ENCODE results near the gene OR2T6.
"Not testable (repeated sequence)": the region's sequence is repeated elsewhere in the genome, so short reads cannot be mapped to it uniquely, and the experiment has no call there.

The OR2T6 gene, protein sequence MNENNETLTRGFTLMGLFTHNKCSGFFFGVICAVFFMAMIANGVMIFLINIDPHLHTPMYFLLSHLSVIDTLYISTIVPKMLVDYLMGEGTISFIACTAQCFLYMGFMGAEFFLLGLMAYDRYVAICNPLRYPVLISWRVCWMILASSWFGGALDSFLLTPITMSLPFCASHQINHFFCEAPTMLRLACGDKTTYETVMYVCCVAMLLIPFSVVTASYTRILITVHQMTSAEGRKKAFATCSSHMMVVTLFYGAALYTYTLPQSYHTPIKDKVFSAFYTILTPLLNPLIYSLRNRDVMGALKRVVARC

DNA sequence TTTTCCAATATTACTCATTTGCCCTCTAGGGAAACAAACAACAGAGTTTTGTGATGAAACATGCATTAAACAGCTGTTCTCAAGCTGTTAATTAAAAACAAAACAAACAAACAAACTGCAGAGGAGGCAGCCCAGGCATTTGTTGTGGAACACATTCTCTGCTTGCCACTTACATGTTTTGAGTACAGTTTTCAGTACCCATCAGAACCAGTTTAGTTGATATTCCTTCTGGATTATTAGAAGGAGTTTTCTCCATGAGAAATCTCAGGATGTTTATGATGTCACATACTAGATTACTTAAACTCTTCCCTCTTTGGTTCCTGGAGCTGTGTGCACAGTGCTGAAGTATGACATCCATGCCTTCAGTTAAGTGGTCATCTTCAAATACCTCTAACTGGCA is at the start of gene OR2T6:
Gene OR2T6, plus strand, starts transcription at position 301 of the 400 bp plus-strand sequence. CDS start 11,863 bp downstream, outside the sequence.
- DNase-seq: no peak

DNA sequence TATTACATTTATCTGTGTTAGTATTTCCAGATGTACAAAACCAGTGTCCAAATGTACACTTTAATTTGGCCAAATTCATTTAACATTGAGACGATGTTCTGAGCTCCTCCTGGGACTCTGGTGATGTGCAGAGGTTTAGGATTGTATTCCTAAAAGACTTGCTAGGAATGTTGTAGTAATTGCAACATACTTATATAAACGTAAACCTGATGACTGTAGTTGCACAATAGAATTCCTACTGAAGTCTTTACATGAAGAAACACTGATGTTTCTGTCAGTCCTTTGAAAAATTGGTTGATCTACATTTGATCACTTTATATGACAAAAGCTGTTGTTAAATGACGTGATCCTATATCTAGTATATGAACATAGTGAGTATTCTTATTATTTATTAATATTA is 32.1 kb upstream of the OR2T6 start:
- no peak for DNase-seq

DNA sequence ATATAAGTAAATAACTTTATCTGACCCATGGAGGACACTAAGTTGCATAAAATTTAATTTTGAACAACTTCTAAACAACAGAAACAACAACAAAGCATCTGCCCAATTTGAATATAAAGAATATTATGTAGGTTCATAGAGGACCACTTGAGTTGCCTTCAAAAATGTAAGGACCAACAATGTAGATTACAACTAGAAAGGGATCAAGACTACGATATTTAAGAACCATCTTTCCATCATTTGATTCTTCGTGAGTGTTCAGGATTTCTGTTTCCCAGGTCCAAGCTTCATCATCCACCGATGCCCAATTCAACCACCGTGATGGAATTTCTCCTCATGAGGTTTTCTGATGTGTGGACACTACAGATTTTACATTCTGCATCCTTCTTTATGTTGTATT is 27.1 kb upstream of the OR2T6 start, which contains the start of gene OR14C36:
Gene OR14C36, plus strand, starts transcription at position 301 of the 400 bp plus-strand sequence. Its CDS starts 0 bp downstream, at position 301.
- DNase-seq: no peak

DNA sequence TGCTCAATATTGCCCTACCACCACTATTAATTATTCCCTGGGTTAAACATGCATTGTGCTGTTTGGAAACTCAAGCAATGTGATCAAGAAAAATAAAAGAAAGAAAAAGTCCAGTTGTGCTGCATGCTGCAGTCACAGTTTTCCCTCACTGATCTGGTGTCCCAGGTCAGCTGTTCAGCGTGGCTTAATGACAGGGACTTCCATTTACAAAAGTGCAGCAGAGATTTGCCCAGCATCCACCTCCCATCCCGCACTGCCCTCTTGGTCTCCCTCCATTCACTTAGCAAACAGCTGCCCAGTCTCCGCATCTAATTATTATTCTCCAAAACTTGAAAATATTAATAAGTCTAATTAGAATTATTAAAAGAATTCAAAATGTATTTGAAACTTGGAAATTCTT is 16.1 kb upstream of the OR2T6 start:
- DNase-seq: no peak

DNA sequence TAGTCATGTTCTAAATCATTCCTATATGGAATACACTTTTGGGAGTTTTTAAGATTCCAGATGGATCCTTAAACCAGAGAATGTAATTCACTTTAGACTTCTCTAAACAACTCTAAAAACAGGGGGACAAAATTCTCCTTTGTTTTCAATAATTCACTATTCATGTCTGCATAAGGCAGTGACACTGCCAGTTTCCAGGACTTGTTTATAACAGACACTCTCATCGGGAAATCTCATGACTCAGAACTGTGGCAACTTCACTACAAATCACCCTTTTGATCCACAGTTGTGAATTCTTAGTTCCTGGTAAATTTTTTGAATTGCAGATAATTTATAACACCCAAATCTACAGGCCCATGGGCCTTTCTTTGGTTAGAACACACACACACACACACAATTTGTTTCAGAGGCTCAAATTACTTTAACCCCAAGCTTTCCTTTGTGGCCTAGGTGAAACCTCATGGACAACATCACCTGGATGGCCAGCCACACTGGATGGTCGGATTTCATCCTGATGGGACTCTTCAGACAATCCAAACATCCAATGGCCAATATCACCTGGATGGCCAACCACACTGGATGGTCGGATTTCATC is 14.3 kb upstream of the OR2T6 start, which contains the start of gene OR2T4:
Gene OR2T4, plus strand, starts transcription at position 545 of the 595 bp plus-strand sequence. Its CDS starts 0 bp downstream, at position 545.
- DNase-seq: no peak

DNA sequence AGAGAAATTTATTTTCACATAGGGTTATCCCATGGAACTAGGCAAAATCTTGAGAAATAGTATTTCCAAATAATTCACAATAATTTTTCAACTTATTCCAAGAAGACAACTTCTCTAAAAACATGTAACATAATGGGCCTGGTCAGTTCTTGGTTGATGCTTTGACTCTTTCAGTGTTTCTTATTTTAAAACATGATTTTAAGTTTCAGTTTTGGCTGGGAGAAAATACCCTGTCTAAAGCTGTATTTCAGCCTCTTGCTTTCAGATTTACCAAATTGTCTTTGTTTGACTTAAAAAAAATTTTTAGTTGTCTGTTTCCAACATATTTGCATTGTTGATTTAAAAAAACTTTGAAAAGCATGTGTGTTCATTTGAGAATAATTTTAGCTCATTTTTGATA is 8.9 kb upstream of the OR2T6 start:
- no peak for DNase-seq

DNA sequence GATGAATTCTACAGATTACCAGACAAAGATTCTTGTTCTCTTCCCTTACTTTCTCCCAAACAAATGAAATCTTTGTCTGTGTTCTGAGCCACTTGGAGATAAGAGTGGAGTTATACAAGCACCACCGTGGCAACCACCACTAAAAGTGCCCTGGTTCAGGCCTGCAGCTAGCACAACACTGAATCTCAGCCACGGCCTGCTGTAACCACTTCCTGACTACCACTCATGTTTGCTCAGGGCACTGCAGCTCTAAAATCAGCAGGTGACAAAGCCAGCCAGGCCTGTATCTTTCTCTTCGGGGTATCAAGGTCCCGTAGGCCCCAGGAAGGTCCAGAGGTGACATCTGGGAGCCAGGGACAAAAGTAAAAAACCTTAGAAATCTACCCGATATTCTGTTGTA is 3.2 kb upstream of the OR2T6 start:
- no peak for DNase-seq

DNA sequence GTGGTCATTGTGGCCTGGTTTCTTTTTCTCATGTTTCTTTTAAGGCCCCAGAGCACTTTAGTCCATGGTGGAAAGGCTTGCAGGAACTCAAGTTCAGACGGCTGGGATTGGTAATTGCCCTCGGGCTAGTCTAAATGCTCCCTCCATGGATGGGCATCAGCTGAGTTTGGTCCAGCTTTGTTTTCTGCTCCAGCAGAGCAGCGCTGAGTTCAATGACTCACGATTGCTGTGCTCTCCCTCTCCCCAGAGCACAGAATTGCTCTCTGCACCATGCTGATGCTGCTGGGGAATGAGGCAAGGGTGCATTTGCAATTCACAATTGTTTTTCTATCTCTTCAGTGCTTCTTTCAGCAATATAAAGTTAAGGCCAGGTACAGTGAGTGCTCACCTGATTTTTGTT is 1.8 kb upstream of the OR2T6 start:
- DNase-seq: no peak

DNA sequence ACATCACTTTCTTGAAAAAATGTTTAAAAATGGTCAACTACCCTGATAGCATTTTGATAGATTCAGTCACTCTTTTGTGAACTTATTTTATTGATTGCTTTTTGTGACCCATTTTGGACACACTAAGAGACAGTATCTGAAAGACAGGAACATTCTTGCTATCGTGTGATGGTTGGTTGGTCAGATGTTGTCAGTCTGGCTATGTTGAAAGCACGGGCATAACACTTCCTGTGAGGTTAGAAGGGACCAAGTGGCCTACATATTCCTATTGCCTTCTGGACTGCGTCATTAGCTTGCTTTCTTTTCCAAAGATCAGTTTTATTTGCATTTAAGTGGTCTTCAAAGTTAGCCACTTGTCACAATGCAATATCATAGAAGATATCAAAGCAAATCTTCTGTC is 1.4 kb downstream of the OR2T6 start:
- DNase-seq: no peak

DNA sequence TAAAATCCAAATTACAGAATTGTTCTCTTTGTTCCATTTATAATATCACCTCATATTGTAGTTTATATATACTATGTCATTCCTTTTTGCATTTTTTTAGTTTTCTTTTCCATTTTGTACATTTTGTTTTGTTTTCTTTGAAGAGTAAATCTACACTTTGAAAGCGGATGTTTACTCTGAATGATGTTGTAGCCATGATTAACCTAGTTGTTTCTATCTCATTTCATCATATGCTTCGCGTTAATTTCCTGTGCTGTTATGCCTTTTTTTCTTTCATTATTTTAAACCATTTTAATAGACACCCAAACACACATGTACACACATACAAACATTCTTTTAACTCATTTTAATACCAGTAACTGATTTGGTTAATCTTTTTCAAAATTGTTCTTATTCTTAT is 5.3 kb downstream of the OR2T6 start:
- DNase-seq: no peak

DNA sequence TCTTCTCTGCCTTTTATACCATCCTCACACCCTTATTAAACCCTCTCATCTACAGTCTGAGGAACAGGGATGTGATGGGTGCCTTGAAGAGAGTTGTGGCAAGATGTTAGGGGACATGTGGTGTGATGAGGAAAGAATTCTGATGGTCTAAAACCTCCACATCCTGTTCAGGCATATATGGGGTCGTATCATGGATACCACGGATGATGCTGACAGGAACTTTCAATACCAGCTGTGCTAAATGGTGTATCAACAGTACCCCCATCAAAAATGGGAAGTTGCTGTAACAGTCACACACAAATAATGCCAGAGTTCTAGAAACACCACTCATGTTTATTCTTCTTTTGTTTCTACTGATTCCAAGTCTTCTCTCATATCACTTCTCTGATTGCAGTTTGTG is 12.9 kb downstream of the OR2T6 start:
- no peak for DNase-seq

DNA sequence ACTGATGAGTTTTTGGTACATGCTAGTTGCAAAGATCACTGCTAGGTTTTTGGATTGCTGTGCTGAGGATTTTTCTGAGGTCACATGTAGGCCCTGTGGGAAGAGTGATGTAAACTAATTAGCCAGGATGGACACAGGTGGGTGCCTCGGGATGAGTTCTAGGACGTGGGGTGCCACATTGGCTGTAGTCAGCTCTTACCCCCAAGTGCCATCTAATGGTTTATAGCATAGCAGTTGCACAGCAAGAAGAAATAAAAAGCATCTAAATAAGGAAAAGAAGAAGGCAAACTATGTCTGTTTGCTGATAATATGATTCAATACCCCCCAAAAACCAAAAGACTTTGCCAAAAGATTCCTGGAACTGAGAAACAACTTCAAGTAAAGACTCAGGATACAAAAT is 17.5 kb downstream of the OR2T6 start:
- no peak for DNase-seq

DNA sequence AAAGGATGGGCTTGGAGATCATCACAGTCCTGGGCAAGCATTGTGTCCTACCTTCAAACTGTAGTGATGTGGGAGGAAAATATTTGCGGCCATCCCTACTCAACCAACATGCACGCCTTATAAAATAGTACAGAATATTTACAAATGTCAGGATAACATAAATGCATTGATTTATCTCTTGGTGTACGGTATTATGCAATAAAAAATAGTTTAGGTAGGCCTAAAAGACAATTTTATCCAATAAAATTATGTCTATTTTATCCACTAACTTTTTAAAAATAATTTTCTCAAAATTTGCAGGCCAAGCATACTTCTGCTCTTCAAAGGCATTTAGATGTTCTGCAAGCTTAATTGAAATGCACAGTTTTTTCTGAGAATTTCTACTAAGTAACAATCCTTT is 27.2 kb downstream of the OR2T6 start, which contains the start of gene OR2T1:
Gene OR2T1, plus strand, starts transcription at position 301 of the 400 bp plus-strand sequence. CDS start 3,100 bp downstream, outside the sequence.
- no peak for DNase-seq

DNA sequence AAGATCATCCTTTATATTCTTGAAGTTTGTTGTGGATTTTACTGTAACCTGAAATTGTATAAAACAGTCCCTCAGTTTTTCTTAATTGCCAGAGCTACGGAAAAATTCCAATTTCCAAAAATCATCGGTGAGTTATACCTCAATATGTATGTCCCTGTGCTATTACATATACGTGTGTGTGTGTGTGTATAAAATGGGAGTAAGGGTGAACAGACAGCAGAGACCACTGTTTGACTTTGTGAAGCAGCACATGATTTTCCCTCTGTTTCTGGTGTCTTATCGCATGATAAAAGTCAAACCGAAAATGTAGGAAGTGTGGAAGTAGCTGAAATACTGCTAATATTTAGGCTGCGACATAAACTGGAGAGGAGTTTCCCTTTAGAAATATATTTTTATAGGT is 28.5 kb downstream of the OR2T6 start:
- DNase-seq: no peak

DNA sequence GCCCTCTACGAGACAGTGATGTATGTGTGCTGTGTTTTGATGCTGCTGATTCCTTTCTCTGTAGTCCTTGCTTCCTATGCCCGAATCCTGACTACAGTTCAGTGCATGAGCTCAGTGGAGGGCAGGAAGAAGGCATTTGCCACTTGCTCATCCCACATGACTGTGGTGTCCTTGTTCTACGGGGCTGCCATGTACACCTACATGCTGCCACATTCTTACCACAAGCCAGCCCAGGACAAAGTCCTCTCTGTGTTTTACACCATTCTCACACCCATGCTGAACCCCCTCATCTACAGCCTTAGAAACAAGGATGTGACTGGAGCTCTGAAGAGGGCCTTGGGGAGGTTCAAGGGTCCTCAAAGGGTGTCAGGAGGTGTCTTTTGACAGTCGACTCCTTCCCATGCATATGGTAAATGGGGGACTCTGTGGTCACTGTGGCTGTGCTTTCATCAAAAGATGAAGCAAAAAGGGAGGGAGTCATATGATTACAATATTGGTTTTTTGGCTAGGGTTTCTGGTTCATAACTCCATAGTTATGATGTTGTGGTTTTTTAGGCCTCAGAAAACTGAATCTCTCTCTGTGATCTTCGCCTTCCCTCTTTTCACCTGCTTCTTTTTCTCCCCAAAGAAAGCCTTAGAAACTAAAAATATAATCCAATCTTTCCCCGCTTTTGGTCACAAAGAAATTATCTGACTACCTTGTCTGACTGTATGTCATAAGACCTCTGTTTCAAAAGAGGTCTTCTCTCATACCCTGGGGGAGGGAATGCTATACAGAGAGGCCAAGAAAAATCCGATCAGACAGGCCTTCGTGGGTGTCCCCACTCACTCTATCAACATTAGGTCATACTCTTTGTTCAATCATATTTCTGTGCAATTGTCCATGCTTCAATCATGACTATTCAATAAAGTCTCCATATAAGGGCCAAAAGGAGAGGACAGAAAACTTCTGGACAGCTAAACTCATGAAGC is 31.5 kb downstream of the OR2T6 start:
- no peak for DNase-seq

DNA sequence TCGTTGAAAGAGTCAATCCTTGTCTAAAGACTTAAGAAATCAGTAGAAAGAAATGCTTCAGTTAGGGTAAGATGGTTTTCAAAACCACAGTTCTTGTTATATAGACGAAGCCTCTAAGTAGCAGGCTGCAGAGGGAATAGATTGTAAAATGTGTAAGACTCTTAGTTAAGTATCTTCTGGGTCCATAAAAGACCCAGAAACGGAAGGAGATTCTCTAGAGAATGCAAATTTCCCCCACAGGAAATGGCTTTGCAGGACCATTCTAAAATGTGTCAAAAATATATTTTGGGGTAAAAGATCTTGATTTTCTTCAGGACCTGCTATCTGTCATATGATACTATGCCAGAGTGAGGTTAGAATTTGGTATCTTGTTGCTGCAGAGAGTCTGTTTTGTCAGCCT is 40.7 kb downstream of the OR2T6 start:
- no peak for DNase-seq

DNA sequence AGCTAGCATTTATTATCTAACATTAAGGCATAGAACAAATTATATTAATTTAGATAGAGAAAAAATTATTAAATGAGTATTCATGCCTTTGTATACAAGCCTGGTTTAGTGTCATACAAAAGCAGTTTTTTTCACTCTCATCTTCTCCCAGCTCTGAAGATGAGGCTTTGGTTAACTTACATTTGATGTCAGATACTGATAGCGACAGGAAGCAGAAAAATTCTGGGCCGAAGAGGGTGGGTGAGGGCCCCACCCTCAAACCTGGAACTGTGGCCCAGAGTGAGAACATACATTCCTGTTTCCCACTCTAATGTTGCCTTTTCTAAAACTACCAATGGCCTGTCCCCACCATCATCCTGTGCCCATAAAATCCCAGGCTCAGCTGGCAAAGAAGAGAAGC is 42.3 kb downstream of the OR2T6 start:
- DNase-seq: no peak

DNA sequence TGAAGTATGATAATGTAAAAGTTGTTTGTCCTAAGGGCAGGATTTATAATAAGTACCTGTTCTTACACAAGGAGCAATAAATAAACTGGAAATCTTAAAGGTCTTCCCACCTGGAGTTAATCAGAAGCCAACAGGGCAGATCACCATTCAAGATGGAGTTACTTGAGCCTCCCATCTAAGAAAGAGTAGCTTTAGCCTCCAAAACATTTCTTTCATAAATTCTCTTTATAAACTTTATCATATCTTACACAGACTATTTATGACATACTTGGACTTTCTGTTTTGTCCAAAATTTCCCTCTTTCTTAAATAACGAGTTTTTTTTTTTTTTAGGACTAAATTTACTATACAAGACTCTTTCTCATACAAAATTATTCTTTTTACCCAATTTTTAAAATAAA is 45.8 kb downstream of the OR2T6 start:
- DNase-seq: no peak

DNA sequence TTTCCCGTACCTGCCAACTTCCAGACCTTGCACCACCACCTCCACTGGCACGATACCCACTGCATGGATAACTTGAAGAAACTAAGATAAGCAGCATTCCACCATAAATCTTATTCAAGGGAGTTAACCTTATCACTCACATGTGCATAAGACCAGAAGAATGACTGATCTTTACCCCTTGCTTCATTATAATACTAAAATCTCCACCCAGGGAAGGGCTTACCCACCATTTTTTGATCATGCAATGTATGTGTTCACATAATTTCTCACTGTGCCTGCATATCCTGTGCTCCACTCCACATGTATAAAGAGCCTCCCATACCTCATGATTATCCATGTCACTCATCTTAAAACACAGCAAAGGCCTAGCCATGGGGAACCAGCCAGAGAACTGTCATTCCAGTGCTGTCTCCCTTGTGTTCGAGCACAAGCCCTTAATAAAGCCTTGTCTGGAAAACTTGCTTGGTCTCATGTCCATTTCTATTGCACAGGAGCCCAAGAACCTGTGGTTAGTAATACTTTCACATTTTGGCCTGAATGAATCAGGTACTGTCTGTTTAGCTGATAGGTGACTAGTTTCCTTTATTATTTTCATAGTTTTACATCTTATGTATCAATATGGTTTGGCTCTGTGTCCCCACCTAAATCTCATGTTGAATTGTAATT is 52.1 kb downstream of the OR2T6 start:
- DNase-seq: not testable (repeated sequence)

DNA sequence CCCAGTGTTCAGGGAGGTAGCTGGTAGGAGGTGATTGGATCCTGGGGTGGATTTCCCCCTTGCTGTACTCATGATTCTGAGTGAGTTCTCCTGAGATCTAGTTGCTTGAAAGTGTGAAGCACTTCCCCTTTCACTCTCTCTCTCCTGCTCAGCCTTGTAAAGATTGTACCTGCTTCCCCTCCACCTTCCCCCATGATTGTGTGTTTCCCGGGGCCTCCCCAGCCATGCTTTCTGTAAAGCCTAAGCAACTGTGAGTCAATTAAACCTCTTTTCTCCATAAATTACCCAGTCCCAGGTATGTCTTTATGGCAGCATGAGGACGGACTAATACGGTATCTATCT is 52.6 kb downstream of the OR2T6 start:
- not testable (repeated sequence) for DNase-seq

DNA sequence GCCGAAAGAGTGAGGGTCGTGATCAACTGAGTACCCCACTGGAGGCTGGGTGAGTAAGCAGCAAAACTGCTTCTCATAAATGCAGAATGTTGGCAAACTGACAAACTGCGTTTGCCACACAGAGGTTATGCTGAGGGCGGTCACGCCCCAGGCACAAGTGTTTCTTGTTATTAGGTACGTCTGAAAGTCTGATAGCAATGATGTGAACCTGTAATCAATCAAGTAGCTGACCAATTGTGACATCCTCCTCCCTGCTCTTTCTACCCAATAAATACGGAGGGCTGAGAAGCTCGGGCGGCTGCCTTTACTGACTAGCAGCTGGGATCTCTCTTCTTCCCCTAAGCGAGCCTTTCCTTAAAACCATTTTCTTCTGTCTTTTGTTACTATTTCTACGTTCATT is 56.1 kb downstream of the OR2T6 start:
- DNase-seq: not testable (repeated sequence)

DNA sequence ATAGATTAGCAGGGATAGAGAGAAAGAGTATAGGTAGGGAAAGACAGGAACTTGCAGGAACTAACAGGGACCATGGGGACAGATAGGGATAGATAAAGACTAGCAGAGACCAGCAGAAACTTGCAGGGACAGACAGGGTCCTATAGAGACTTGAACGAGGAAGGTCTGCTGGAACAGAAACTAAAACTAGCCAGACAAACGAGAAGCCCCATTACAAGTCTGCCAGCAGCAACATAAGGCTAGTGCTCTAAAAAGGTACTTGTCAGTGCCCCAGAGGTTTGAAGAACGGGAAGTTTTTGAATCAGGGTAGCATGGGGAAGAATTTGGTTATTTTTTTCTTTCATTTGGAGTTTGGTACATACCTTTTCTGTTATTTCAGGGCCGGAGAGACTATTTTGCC is 56.7 kb downstream of the OR2T6 start:
- DNase-seq: not testable (repeated sequence)

All from NCI-H524 treated with DMSO at 0.1 percent for 48 hours (cell line).